Astrocyte (in vitro differentiated cells and primary cell): Measurements from ENCODE around the gene TMEM9B.

ENCODE experiments used
- CTCF ChIP-seq: IDR thresholded peaks from 2 replicates; pipeline ENCODE4 v1.5.1; 2011; ENCODE audit warnings: low read depth, mild to moderate bottlenecking, inconsistent platforms, low read length, moderate library complexity; ENCODE audit not compliant: insufficient read depth
- EZH2 ChIP-seq: IDR thresholded peaks from 2 replicates; pipeline ENCODE4 v1.6.1; 2012; ENCODE audit warnings: mild to moderate bottlenecking, low read length, inconsistent platforms; ENCODE audit not compliant: insufficient read depth

- TF ChIP-seq CTCF (no peak), EZH2 (no peak)
Measured at GRCh38 chr11:8925711-8926110, 38.5 kb downstream of the TMEM9B start.
